ENCODE measurements around the gene PIEZO1. TPM values are rescaled to one million over a fixed set of nuclear protein-coding genes. Genes with fewer than 3 reads are reported as not detected.

PIEZO1 gene
- total RNA-seq, 1 experiment from 2014 or later, result 224 TPM

DNA sequence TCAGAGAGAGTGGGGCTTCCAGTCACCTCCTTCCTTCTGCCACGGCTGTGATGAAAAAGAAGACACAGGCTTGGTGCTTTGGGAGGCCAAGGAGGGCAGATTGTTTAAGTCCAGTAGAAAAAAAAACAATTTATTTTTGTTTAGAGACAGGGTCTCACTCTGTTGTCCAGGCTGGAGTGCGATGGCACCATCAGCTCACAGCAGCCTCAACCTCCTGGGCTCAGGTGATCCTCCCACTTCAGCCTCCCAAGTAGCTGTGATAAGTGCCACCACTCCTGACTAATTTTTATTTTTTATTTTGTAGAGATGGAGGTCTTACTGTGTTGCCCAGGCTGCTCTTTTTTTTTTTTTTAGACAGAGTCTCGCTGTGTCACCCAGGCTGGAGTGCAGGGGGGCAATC lies 119.5 kb downstream of the PIEZO1 start:
- Histone ChIP-seq H3K36me3 (ENCODE audit: control insufficient read depth in 1 of 2, insufficient read depth in 2 of 2, low read length in 2 of 2) (no peaks in the 10 kb centered on the region), H2AFZ (ENCODE audit: low read depth, low read length, poor library complexity, severe bottlenecking) (no peak overlapping the region), H3K27ac (ENCODE audit: low read depth, low read length) (no peak overlapping the region), H3K4me1 (ENCODE audit: control insufficient read depth in 1 of 2, insufficient read depth in 2 of 2, low read length in 2 of 2) (peaks cover 4 to 21% of the 10 kb centered on the region in 2 experiments; a peak in 3 of 4 replicates), H3K9me2 (ENCODE audit: insufficient read depth) (no peaks in the 10 kb centered on the region), H3K79me2 (ENCODE audit: insufficient read depth, low read length) (peaks cover 25% of the 10 kb centered on the region), H3K9ac (ENCODE audit: low read length) (no peak overlapping the region), H4K20me1 (ENCODE audit: insufficient read depth) (no peaks in the 10 kb centered on the region), H3K27me3 (ENCODE audit: insufficient read depth, low read length) (no peaks in the 10 kb centered on the region), H3K4me3 (replicated peaks in 1 of 2; ENCODE audit: low read depth in 1 of 2, low read length in 2 of 2) (no peak overlapping the region), H3K9me3 (ENCODE audit: control insufficient read depth in 1 of 2, insufficient read depth in 1 of 2, low read depth in 1 of 2, low read length in 2 of 2) (no peaks in the 10 kb centered on the region), H3K4me2 (ENCODE audit: low read length) (no peak overlapping the region)
- TF ChIP-seq YY1 (IDR thresholded peaks at IDR 0.05; ENCODE audit: extremely low read depth, insufficient replicate concordance, low read depth, low read length) (no peak), SP1 (IDR thresholded peaks at IDR 0.05; ENCODE audit: low read depth) (no peak), SRF (IDR thresholded peaks at IDR 0.05; ENCODE audit: low read depth) (no peak), ZFX (IDR thresholded peaks at IDR 0.05) (no peak), ZNF274 (IDR thresholded peaks at IDR 0.05; ENCODE audit: low read depth, low read length) (no peak), FOSL1 (IDR thresholded peaks at IDR 0.05; ENCODE audit: low read depth) (no peak), EZH2 (IDR thresholded peaks at IDR 0.05) (no peak), CBX3 (IDR thresholded peaks at IDR 0.05; ENCODE audit: low read depth) (no peak), POLR2A (IDR thresholded peaks at IDR 0.05; ENCODE audit: borderline replicate concordance, extremely low read depth, insufficient read depth, insufficient read length) (no peak), TCF7L2 (IDR thresholded peaks at IDR 0.05; ENCODE audit: borderline replicate concordance, extremely low read depth, insufficient read depth, insufficient read length) (no peak), POLR2AphosphoS5 (IDR thresholded peaks at IDR 0.05; ENCODE audit: low read depth, low read length) (no peak), JUND (IDR thresholded peaks at IDR 0.05) (no peak), ELF1 (IDR thresholded peaks at IDR 0.05; ENCODE audit: borderline replicate concordance, low read depth) (no peak), SIN3A (IDR thresholded peaks at IDR 0.05; ENCODE audit: low read depth) (no peak), EGR1 (IDR thresholded peaks at IDR 0.05; ENCODE audit: low read depth) (no peak), CEBPB (IDR thresholded peaks at IDR 0.05; ENCODE audit: low read depth) (no peak)
- TF ChIP-seq, protein P1, sequence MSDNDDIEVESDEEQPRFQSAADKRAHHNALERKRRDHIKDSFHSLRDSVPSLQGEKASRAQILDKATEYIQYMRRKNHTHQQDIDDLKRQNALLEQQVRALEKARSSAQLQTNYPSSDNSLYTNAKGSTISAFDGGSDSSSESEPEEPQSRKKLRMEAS (IDR thresholded peaks at IDR 0.05), result no peak
- TF ChIP-seq, protein P2, sequence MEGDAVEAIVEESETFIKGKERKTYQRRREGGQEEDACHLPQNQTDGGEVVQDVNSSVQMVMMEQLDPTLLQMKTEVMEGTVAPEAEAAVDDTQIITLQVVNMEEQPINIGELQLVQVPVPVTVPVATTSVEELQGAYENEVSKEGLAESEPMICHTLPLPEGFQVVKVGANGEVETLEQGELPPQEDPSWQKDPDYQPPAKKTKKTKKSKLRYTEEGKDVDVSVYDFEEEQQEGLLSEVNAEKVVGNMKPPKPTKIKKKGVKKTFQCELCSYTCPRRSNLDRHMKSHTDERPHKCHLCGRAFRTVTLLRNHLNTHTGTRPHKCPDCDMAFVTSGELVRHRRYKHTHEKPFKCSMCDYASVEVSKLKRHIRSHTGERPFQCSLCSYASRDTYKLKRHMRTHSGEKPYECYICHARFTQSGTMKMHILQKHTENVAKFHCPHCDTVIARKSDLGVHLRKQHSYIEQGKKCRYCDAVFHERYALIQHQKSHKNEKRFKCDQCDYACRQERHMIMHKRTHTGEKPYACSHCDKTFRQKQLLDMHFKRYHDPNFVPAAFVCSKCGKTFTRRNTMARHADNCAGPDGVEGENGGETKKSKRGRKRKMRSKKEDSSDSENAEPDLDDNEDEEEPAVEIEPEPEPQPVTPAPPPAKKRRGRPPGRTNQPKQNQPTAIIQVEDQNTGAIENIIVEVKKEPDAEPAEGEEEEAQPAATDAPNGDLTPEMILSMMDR (IDR thresholded peaks at IDR 0.05 in 2 of 3, conservative IDR thresholded peaks at IDR 0.05 in 1 of 3; ENCODE audit: borderline replicate concordance in 1 of 3, insufficient read depth in 1 of 3, low read depth in 2 of 3, low read length in 2 of 3), result no peak
- TF ChIP-seq, protein P3, sequence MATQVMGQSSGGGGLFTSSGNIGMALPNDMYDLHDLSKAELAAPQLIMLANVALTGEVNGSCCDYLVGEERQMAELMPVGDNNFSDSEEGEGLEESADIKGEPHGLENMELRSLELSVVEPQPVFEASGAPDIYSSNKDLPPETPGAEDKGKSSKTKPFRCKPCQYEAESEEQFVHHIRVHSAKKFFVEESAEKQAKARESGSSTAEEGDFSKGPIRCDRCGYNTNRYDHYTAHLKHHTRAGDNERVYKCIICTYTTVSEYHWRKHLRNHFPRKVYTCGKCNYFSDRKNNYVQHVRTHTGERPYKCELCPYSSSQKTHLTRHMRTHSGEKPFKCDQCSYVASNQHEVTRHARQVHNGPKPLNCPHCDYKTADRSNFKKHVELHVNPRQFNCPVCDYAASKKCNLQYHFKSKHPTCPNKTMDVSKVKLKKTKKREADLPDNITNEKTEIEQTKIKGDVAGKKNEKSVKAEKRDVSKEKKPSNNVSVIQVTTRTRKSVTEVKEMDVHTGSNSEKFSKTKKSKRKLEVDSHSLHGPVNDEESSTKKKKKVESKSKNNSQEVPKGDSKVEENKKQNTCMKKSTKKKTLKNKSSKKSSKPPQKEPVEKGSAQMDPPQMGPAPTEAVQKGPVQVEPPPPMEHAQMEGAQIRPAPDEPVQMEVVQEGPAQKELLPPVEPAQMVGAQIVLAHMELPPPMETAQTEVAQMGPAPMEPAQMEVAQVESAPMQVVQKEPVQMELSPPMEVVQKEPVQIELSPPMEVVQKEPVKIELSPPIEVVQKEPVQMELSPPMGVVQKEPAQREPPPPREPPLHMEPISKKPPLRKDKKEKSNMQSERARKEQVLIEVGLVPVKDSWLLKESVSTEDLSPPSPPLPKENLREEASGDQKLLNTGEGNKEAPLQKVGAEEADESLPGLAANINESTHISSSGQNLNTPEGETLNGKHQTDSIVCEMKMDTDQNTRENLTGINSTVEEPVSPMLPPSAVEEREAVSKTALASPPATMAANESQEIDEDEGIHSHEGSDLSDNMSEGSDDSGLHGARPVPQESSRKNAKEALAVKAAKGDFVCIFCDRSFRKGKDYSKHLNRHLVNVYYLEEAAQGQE (IDR thresholded peaks at IDR 0.05; ENCODE audit: low read depth), result no peak
- intact Hi-C loops (cut with micrococcal nuclease), result no loop called here
- ChIA-PET CTCF (no interaction called here), POLR2A (no interaction called here), RAD21 (ENCODE audit: low non-redundant PET in 1 of 2, low total read pairs in 2 of 2, uncharacterized antibody in 2 of 2, unreplicated experiment in 2 of 2) (no interaction called here)
- ATAC-seq, result no peak
- DNase-seq (ENCODE audit: low read depth, low spot score), result no peak
- BruUV-seq (replicated peaks), result no TSS peak

All from HCT116 (cell line).